ENCODE data around the gene CCNQ.

Gene CCNQ

DNA sequence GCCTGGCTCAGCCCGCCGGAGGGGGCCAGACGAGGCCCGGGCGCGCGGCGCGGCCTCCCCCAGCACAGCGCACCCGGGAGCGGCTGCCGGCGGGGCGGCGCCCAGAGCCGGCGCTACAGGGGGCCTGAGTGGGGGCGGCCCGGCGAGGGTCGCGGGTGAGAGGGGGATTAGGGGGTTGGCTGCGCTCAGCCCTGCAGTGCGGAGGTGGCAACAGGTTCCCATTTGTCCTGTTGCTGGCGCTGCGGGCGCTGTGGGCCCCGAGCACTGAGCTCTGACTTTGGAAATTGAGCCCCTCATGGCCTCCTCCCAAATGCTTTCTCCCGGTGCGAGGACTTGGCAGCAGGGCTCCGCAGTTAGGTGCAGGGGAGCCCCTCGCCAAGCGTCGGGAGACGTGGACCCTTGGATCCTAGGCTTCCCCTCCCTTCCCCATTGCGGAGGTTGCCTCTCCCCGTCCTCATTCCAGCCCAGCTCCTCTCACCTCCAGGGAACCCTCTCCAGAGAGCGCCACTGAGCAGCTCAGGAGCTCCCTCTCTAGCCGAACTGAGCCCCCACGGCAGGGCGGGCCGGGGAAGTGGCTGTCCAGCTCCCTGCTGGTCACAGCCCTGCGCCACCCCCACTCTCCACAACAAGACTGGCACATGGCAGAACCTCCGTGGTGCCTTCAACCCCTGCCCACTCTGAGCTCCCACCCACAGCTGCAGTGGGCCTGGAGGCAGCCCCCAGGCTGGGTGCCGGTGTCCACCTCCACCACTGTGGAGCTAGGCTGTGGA, 45.6 kb upstream of the CCNQ start:
- TF ChIP-seq, protein P1, sequence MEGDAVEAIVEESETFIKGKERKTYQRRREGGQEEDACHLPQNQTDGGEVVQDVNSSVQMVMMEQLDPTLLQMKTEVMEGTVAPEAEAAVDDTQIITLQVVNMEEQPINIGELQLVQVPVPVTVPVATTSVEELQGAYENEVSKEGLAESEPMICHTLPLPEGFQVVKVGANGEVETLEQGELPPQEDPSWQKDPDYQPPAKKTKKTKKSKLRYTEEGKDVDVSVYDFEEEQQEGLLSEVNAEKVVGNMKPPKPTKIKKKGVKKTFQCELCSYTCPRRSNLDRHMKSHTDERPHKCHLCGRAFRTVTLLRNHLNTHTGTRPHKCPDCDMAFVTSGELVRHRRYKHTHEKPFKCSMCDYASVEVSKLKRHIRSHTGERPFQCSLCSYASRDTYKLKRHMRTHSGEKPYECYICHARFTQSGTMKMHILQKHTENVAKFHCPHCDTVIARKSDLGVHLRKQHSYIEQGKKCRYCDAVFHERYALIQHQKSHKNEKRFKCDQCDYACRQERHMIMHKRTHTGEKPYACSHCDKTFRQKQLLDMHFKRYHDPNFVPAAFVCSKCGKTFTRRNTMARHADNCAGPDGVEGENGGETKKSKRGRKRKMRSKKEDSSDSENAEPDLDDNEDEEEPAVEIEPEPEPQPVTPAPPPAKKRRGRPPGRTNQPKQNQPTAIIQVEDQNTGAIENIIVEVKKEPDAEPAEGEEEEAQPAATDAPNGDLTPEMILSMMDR (IDR thresholded peaks at IDR 0.05; ENCODE audit: control extremely low read depth, extremely low read depth, low read depth, missing control alignments) = no peak
- DNase-seq (ENCODE audit: extremely low spot score) = no peak
- ChIA-PET POLR2A (no interaction called here), CTCF (interaction anchor here (0.7 to 2.1 kb wide), 9 partner anchors 9 to 105 kb away, joined by 3 to 9 read pairs (median 4); no protein-coding TSS in a partner anchor)

DNA sequence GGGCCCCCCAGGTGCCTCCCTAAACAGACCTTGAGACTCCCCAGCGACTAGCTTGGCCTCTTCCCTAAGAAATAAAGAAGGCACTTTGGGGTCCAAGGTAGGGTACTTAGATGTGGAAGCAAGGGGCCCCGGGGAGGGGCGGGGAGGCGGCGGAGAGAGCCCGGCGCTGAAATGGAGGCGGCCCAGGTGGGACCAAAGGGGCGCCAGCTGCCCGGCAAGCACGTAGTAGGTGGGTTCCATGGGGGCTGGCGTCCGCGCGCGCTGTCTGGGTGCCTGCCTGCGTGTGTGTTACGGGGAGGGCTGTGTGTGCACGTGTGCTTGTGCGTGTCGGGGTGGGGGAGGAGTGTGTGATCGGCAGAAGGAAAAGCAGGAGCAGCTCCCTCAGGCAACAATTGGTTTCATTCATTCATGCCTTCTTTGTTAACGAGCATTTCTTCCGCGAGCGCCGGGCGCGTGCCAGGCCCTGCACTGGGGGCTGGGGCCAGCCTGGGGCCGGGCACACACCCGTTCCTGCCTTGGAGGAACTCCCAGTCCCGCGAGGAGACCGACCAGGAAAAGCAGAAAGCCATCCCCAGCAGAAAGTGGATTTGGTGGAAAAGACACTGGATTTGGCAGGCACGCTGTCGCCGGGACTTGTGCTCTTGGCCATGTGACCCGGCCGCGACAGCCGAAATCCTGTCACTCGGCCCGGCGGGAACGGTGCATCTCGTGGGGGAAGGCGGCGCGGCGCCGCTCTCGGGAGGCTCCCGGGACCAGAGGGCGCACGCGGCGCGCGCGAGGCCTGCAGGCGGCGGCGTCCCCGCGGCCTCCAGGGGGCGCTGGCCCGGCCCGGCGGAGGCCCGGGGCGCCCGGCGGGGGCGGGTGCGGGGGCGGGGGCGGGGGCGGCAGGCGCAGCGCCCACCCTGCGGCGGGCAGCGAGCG, 44.8 kb upstream of the CCNQ start:
- TF ChIP-seq, protein P1 (IDR thresholded peaks at IDR 0.05; ENCODE audit: control extremely low read depth, extremely low read depth, low read depth, missing control alignments) = peak; percentile 48
- POLR2A ChIA-PET = no interaction called here
- DNase-seq (ENCODE audit: extremely low spot score) = no peak
- CTCF ChIA-PET = interaction anchor here (1.9 to 2.1 kb wide), 2 partner anchors 19 to 24 kb away, joined by 6 to 9 read pairs; no protein-coding TSS in a partner anchor

DNA sequence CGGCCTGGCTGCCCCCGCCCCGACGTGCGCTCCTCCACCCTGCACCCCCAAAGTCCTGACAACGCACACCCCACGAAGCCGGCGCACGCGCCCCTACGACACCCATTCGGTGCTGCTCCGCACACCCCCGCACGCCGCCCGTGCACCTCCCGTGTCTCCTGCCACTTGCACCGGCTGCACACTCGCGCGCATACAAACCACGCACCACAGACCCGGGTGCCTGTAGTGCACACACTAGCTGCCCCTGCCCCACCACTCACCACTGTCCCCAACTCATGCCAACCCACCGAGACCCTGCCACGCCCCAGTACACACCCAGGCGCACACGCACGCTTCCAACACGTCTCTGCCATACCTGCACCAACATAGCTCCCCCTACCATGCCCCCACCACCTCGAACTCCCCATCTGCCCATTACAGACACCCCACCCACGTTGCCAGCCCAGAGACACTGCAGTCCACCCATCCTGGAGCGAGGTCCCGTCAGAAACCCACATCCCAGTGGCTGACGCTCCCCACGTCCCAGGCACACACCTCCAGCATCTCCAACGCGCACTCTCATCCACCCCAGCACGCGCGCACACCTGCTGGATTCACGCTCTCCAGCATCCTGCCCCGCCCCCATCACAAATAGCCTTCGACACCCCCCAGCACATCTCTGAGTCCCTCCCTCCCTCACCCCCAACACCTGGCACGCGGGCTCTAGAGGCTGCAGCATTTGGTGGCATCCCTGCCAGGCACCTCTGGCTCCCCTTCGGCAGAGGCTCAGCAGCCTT, 43.9 kb upstream of the CCNQ start:
- CTCF ChIA-PET = no interaction called here
- TF ChIP-seq, protein P1 (IDR thresholded peaks at IDR 0.05; ENCODE audit: control extremely low read depth, extremely low read depth, low read depth, missing control alignments) = no peak
- POLR2A ChIA-PET = no interaction called here
- no peak for DNase-seq (ENCODE audit: extremely low spot score)

DNA sequence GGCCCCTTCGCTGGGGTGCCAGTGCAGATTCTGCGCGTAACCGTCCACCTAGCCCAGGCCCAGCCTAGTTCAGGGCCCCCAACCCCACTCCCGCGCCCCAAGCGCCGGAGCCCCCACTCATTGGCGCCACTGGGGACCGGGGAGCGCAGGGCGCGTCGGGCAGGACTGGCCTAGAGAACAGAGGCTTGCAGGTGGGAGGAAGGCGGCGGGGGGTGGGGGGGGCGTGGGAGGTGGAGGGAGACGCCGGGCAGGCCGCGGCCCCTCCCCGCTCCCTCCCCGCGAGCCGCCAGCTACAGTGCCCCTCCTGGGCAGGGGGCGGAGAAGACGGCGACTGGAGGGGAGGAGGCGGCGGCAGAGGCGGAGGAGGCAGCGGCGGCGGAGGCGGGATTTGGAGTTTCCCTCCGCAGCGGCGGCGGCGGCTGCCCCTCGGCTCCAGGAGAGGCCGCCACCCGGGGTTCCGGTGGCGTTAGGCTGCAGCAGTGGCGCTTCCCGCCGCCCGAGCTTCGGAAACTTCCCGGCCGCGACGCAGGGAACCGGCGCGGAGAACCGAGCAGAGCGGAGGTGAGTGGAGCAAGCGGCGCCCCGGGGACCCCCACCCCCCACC, 43.2 kb upstream of the CCNQ start:
- ChIA-PET CTCF (no interaction called here), POLR2A (no interaction called here)
- DNase-seq (ENCODE audit: extremely low spot score) = no peak
- TF ChIP-seq, protein P1 (IDR thresholded peaks at IDR 0.05; ENCODE audit: control extremely low read depth, extremely low read depth, low read depth, missing control alignments) = no peak

DNA sequence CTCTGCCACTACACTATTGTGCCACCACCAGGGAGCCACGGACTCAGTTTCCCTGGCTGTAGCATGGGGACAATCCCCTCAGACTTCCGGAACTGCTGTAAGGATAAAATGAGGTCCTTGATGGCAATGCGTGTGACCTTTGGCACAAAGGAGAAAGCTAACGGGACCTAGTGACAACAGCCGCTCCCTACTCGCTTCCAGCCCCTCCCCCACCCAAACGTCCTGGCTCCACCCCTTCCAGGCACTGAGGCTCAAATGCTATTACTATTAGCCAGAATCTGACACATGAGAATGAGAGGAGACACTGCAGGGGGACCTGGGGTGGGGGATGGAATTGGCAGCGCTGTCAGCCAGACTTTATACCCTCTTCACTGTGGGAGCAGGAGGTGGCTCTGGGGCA, 42.7 kb upstream of the CCNQ start:
- ChIA-PET CTCF (no interaction called here), POLR2A (no interaction called here)
- TF ChIP-seq, protein P1 (IDR thresholded peaks at IDR 0.05; ENCODE audit: control extremely low read depth, extremely low read depth, low read depth, missing control alignments) = no peak
- DNase-seq (ENCODE audit: extremely low spot score) = no peak
